HG03108 (cell line): ENCODE measurements around the gene KEAP1.
"Not testable (repeated sequence)": the region's sequence is repeated elsewhere in the genome, so short reads cannot be mapped to it uniquely, and the experiment has no call there.

Source experiments
- ATAC-seq: cut with Tn5 transposase; IDR thresholded peaks from one replicate; pipeline ENCODE4 v1.9.1; 2021; ENCODE audit warnings: moderate library complexity; ENCODE audit not compliant: unreplicated experiment

Gene KEAP1

GRCh38 chr19:10503002-10503789 is at the start of gene KEAP1:
KEAP1 (minus strand) TSS chr19:10503356; CDS start chr19:10500033, 3,323 bp downstream.
- ATAC-seq = peak; percentile 22

GRCh38 chr19:10552510-10553053 is 49.4 kb upstream of the KEAP1 start:
- no peak for ATAC-seq

DNA sequence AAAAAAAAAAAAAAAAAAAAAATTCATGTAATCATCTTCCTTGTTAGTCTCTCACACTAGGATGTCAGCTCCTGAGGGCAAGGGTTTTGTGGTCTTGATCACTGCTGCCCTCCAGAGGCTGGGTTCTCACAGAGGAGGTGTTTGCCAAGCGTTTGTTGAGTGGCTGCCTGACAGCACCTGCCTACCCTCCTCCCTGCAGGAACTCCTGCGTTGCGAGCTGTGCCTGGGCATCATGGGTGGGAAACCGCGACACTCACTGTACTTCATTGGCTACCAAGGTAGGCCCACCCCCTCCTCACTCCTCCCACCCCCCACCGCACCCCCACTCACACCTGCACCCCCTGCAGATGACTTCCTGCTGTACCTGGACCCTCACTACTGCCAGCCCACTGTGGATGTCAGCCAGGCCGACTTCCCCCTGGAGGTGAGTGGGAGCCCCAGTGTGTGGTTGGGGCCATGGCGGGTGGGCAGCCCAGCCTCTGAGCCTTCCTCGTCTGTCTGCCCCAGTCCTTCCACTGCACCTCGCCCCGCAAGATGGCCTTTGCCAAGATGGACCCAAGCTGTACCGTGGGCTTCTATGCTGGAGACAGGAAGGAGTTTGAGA is 48.6 kb upstream of the KEAP1 start:
- ATAC-seq = no peak

DNA sequence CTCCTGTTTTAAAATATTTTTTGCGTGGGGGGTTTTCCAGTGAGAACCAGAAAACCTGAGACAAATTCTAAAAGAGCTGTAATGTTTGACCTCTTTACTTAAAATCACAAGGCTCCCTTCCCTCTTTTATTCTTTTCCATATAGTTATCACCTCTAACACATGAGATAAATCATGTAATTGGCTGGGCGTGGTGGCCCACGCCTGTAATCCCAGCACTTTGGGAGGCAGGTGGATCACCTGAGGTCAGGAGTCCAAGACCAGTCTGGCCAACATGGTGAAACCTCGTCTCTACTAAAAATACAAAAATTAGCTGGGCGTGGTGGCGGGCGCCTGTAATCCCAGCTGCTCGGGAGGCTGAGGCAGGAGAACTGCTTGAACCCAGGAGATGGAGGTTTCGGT is 47.9 kb upstream of the KEAP1 start:
- ATAC-seq = not testable (repeated sequence)

DNA sequence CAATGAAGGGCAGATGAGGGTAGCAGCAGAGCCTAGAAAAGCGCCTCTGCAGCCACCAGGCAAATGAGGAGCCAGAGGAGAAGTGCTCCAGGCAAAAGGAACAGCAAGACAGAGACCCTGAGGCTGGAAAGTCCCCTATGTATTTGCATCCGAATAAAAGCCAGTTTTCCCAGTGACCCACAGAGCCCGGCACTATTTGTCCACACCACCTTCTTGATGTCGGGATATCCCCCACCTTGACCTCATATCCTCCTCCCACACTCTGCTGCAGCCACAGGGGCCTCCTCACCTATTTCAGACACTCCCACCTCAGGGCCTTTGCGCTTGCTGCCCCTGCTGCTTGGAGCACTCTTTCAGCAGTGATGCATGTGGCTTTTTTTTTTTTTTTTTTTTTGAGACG is 47.2 kb upstream of the KEAP1 start:
- ATAC-seq = no peak

DNA sequence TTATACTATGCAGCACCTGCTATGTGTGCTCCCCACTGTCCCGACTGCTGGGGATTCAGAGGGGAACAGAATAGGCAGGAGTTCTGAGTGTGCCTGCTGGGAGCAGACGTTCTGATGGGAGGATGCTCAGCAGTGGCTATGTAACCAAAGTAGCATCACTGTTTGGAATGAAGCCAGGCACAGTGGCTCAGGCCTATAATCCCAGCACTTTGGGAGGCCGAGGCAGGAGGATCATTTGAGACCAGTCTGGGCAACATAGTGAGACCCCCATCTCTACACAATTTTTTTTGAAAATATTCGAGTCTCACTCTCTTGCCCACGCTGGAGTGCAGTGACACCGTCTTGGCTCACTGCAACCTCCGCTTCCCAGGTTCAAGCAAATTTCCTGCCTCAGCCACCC is 46.6 kb upstream of the KEAP1 start:
- ATAC-seq = no peak

GRCh38 chr19:10548746-10549276 is 45.7 kb upstream of the KEAP1 start:
- no peak for ATAC-seq

- ATAC-seq = no peak
These were observed 43.7 kb upstream of the KEAP1 start for GRCh38 chr19:10546817-10547216.

DNA sequence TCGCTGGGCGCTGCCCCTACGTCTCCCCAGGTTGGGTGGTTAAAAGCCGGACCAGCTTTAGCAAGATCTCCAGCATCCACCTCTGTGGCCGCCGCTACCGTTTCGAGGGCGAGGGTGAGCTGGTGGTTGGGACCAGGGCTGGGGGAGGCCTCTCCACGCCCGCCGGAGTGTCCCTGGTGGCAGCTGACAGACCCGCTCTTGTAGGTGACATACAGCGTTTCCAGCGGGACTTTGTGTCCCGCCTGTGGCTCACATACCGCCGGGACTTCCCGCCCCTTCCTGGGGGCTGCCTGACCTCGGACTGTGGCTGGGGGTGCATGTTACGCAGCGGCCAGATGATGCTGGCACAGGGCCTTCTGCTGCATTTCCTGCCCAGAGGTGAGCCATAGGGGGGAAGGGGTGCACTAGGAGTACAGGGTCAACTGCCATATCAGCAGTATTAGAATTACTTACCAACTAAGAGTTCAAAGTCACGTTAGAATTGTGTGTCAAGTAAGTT is 41.6 kb upstream of the KEAP1 start:
- no peak for ATAC-seq

- ATAC-seq = no peak
These were observed 41.1 kb upstream of the KEAP1 start for GRCh38 chr19:10544242-10544752.

GRCh38 chr19:10543420-10544241 is 40.5 kb upstream of the KEAP1 start, which contains the start of gene ATG4D:
ATG4D (plus strand) TSS chr19:10543904; CDS start chr19:10544091, 187 bp downstream.
- peak; percentile 73 for ATAC-seq

- ATAC-seq = no peak
These were observed 39.9 kb upstream of the KEAP1 start for GRCh38 chr19:10543059-10543419.

DNA sequence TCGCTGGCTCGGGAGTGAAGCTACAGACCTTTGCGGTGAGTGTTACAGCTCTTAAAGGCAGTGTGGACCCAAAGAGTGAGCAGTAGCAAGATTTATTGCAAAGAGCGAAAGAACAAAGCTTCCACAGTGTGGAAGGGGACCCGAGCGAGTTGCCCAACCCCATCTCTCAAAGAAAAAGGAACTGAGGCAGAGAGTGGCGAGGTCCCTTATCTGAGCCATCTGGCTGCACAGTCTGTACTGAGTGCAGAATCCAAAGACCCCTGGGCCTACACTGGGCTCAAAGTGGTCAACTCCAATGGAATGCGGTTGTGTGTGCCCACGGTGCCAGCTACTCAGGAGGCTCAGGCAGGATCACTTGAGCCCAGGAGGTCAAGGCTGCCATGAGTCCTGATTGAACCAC is 35.9 kb upstream of the KEAP1 start:
- not testable (repeated sequence) for ATAC-seq

DNA sequence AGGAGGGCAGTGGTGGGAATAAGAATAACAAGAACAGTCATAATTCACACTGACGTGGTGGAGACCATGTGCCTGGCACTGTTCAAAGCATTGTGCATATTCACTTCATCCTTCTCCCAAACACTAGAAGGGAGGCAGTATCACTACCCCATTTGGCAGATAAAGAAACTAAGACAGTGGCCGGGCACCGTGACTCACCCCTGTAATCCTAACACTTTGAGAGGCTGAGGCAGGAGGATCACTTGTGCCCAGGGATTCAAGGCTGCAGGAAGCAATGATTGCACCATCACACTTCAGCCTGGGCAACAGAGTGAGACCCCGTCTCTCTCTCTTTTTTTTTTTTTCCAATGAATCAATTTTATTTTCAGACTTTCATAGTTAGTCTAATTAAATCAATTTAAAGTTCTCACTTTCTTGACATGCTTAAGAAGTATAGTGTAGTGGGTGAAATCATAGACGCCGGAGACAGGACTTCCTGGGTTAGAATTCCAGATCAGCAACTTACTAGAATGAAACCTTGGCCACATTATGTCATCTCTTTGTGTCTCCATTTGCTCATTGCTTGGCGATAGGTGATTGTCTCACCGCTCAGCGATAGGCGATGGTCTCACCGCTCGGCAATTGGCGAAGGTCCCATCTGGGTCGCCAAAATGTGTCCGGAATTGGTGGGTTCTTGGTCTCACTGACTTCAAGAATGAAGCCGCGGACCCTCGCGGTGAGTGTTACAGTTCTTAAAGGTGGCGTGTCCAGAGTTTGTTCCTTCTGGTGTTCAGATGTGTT is 35.2 kb upstream of the KEAP1 start:
- ATAC-seq = no peak

- ATAC-seq = no peak
These were observed 34.5 kb upstream of the KEAP1 start for GRCh38 chr19:10537668-10538067.

GRCh38 chr19:10535613-10536012 is 32.5 kb upstream of the KEAP1 start:
- ATAC-seq = no peak

GRCh38 chr19:10533646-10534386 is 30.7 kb upstream of the KEAP1 start:
- ATAC-seq = no peak

DNA sequence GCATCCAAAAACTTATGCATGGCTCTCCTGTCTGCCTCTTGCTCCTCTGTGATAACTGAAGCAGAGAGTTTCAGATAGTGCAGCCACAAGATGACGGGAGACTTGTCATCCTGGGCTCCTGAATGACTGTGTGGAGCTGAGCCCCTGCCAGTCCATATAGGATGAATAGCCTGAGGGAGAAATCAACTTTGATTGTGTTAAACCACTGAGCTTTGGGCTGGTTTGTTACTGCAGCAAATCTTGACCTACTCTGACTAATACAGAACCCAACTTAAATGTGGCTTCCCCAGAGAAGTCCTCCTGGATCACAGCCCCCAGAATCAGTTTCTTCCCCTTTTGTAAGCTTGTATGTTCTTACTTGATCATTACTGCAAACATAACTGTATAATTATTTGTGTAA is 29.3 kb upstream of the KEAP1 start:
- ATAC-seq = no peak

DNA sequence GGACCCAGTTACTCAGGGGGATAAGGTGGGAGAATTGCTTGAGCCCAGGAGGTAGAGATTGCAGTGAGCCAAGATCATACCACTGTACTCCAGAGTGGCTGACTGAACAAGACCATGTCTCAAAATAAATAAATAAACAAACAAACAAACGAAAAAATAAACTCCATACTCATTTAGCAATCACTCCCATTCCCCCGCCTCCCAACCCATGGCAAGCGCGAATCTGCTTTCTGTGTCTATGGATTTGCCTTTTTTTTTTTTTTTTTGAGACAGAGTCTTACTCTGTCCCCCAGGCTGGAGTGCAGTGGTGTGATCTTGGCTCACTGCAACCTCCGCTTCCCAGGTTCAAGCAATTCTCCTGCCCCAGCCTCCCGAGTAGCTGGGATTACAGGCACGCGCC is 23.7 kb upstream of the KEAP1 start:
- not testable (repeated sequence) for ATAC-seq
